Measurements from ENCODE around the gene CARHSP1. TPM values are rescaled to one million over a fixed set of nuclear protein-coding genes. Genes with fewer than 3 reads are reported as not detected.
A peak's percentile ranks its signal among the peaks of the same experiment; 100 is the strongest.

CARHSP1 gene
- total and polyA plus RNA-seq, 9 of the 15 experiments (the other 6 are each of a cell fraction or from before 2014, with no cell fraction given): 5.8 to 114 (median 41.1) TPM

DNA sequence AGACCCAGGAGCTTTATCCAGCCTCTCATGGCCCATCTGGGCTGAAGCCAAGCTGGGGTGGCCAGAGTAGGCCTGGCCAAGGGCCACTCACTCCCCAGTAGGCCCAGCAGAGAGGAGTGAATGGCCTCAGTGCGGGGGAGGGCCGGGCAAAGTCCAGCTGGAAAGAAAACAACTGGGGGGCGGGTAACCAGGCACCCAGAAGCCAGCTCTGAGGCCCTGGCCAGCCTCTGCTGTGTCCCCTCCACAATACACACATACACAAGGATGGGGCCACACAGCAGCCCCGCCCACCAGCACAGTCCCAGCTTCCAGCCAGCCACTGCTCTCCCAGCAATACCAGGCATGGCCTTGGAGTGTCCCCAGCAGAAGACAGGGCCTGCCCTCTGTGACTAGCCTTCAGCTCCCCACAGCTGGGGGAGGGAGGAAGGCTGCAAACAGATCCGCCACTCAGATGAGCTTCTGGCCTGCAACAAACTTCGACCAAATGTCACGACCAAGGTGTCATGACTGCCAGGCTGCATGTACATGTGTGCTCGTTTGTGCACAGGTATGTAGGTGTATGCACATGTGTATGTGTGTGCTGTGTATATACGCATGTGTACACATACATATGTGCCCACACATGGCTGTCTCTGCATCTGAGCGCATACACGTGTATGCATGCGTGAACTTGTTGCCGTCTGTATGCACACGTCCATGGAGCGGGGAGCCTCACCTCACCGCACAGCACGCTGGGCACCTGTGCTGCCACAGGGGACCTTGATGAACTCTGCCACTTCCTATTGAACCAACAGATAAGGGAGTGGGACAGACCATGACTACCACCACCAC is 5.0 kb downstream of the CARHSP1 start:
- 65% methylated on average over 17 of the region's 17 CpGs for WGBS (ENCODE audit: insufficient coverage, low coverage, missing lambda C conversion rate)
- H3K27ac ChIP-seq (ENCODE audit: extremely low read depth, low read depth, low read length): no peak overlapping the region
- peak; percentile 93 for FAIRE-seq
- DNase-seq (ENCODE audit: extremely low read depth in 1 of 4, low spot score in 3 of 4): peak; percentile 49 to 74 (median 60)
- no peak overlapping the region for H2AFZ ChIP-seq (ENCODE audit: low read depth, low read length)
- BruUV-seq (replicated peaks): no TSS peak
- H3K9me1 ChIP-seq (ENCODE audit: control insufficient read depth, insufficient read depth, low read length): peaks cover 18% of the 10 kb centered on the region
- ATAC-seq: peak; percentile 75
- H3K4me1 ChIP-seq (replicated peaks in 1 of 2; ENCODE audit: control insufficient read depth in 2 of 2, insufficient read depth in 2 of 2, low read length in 2 of 2): peaks cover 47 to 77% of the 10 kb centered on the region in 2 experiments
- ChIA-PET CTCF (ENCODE audit: low intra/inter-chr PET ratio) (interaction anchor here (0.7 to 1.1 kb wide), 3 partner anchors 17 to 270 kb away, joined by 3 to 4 read pairs (median 4); no protein-coding TSS in a partner anchor), POLR2A (interaction anchor here (0.7 to 1.7 kb wide), 5 partner anchors 10 to 145 kb away, joined by 3 to 11 read pairs (median 3); partner anchors contain the start of gene LITAFD)
- intact Hi-C loops (cut with micrococcal nuclease) (no loop called here), in situ Hi-C loops (cut with MboI) (no loop called here)
- no peak overlapping the region for H3K4me3 ChIP-seq
- peaks cover 88% of the 10 kb centered on the region for H3K79me2 ChIP-seq (ENCODE audit: control insufficient read depth, insufficient read depth, low read length)
- H3K36me3 ChIP-seq (ENCODE audit: control insufficient read depth, insufficient read depth, low read length): peaks cover 27% of the 10 kb centered on the region; the same call in 1 of the 3 replicates
- H3K9ac ChIP-seq (ENCODE audit: insufficient read depth in 1 of 2, low read depth in 2 of 2, low read length in 2 of 2): peak overlapping the region in 1 of 2 experiments; percentile 53; a peak in 2 of 4 replicates
- no peaks in the 10 kb centered on the region for H3K9me3 ChIP-seq (replicated peaks; ENCODE audit: control insufficient read depth, insufficient read depth, low read depth, low read length)
- no peak overlapping the region for H3K4me2 ChIP-seq (ENCODE audit: insufficient read depth, low read length)
- peaks cover 55% of the 10 kb centered on the region for H4K20me1 ChIP-seq (replicated peaks; ENCODE audit: control insufficient read depth, insufficient read depth, low read length)
- H3K27me3 ChIP-seq (ENCODE audit: control insufficient read depth in 2 of 2, insufficient read depth in 2 of 2, low read length in 2 of 2): no peaks in the 10 kb centered on the region
- TF ChIP-seq SUPT5H (IDR thresholded peaks at IDR 0.05) (0 out of 2 replicates have a peak, but pooled peaks have one; percentile 11), ZNF695 (CRISPR knock-in tag; IDR thresholded peaks at IDR 0.05) (no peak), OTX1 (CRISPR knock-in tag; IDR thresholded peaks at IDR 0.05) (no peak), JUND (IDR thresholded peaks at IDR 0.05; ENCODE audit: borderline replicate concordance, low read depth, low read length) (no peak), JUND (tag; IDR thresholded peaks at IDR 0.05; ENCODE audit: borderline replicate concordance, low read depth, low read length) (no peak), NFE2 (IDR thresholded peaks at IDR 0.05; ENCODE audit: low read depth) (no peak)
- TF ChIP-seq, protein P1, sequence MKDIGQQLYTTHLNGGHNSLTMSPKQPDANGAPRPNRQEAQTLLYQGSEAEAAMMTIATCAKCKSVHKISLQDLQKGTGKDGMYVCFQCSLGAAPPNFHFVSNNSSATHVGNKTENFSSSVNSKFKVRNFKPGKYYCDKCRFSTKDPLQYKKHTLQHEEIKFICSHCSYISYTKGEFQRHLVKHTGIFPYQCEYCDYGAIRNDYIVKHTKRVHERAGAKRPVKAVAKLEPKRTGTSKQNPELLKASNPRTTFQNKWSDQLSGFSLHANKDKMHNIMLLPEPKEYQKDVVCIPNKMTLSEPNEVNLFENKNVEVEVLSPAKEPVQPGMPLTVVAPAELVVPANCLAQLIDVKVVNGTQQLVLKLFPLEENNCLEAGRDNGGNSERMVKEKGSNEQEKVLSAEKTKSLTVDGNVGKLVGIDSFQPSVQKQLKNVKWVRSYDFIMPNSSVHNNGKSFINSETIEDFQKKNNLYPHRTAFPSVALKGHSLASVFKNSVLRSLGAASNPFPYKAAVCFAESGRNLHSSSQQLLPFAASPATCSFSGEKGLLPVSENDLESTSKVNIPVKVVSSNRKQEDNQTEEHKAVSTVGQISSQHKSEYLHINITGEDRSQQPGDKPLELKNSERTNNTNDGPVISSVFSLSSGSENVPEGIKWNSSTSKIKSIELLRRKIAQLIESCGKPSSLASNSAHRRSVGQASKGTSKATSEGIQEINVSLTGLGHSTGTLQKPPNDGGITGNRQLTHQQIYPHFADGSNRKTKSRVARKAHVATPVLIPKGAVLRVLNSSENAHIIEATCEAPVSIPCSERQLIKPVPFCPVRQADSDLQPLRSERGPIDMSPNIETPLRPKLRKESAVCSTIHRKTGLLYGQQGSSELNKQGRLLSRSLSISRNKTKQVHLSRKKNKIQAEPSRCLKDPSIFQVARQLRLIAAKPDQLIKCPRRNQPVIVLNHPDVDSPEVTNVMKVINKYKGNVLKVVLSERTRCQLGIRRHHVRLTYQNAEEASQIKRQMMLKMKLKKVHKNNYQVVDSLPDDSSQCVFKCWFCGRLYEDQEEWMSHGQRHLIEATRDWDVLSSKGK (CRISPR knock-in tag; IDR thresholded peaks at IDR 0.05): no peak
- TF ChIP-seq, protein P2, sequence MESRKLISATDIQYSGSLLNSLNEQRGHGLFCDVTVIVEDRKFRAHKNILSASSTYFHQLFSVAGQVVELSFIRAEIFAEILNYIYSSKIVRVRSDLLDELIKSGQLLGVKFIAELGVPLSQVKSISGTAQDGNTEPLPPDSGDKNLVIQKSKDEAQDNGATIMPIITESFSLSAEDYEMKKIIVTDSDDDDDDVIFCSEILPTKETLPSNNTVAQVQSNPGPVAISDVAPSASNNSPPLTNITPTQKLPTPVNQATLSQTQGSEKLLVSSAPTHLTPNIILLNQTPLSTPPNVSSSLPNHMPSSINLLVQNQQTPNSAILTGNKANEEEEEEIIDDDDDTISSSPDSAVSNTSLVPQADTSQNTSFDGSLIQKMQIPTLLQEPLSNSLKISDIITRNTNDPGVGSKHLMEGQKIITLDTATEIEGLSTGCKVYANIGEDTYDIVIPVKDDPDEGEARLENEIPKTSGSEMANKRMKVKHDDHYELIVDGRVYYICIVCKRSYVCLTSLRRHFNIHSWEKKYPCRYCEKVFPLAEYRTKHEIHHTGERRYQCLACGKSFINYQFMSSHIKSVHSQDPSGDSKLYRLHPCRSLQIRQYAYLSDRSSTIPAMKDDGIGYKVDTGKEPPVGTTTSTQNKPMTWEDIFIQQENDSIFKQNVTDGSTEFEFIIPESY (CRISPR knock-in tag; IDR thresholded peaks at IDR 0.05): peak; percentile 27; the same call in 1 of the 2 replicates

Measured in K562 (cell line).